Measurements from ENCODE around the gene PTH. TPM values are rescaled to one million over a fixed set of nuclear protein-coding genes. Genes with fewer than 3 reads are reported as not detected.
A peak's percentile ranks its signal among the peaks of the same experiment; 100 is the strongest.

PTH gene
- total RNA-seq, 2 donors from 2014 or later = not detected

DNA sequence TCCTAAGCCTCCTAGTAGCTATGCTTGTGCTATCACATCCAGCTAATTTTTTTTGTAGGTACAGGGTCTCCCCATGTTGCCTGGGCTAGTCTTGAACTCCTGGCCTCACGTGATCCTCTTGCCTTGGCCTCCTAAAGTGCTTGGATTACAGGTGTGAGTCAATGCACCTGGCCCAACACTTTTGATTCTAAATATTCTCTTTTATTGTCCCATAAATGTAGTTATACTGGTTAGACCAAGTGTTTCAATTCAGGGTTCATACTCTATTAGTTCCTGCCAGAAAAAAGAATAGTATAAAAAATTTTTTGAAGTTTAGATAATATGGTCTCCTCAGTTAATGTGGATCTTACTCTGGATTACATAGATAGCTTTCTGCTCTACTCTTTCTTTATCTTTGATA lies 6.7 kb upstream of the PTH start:
- no peak overlapping the region for H3K27ac ChIP-seq
- no peak for DNase-seq (ENCODE audit: low spot score)
- H3K27me3 ChIP-seq = no peaks in the 10 kb centered on the region
- H3K9me3 ChIP-seq = no peaks in the 10 kb centered on the region
- H3K4me1 ChIP-seq = no peaks in the 10 kb centered on the region
- no peak overlapping the region for H3K4me3 ChIP-seq
- H3K36me3 ChIP-seq = no peaks in the 10 kb centered on the region
- TF ChIP-seq, protein P1, sequence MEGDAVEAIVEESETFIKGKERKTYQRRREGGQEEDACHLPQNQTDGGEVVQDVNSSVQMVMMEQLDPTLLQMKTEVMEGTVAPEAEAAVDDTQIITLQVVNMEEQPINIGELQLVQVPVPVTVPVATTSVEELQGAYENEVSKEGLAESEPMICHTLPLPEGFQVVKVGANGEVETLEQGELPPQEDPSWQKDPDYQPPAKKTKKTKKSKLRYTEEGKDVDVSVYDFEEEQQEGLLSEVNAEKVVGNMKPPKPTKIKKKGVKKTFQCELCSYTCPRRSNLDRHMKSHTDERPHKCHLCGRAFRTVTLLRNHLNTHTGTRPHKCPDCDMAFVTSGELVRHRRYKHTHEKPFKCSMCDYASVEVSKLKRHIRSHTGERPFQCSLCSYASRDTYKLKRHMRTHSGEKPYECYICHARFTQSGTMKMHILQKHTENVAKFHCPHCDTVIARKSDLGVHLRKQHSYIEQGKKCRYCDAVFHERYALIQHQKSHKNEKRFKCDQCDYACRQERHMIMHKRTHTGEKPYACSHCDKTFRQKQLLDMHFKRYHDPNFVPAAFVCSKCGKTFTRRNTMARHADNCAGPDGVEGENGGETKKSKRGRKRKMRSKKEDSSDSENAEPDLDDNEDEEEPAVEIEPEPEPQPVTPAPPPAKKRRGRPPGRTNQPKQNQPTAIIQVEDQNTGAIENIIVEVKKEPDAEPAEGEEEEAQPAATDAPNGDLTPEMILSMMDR (IDR thresholded peaks at IDR 0.05) = no peak

DNA sequence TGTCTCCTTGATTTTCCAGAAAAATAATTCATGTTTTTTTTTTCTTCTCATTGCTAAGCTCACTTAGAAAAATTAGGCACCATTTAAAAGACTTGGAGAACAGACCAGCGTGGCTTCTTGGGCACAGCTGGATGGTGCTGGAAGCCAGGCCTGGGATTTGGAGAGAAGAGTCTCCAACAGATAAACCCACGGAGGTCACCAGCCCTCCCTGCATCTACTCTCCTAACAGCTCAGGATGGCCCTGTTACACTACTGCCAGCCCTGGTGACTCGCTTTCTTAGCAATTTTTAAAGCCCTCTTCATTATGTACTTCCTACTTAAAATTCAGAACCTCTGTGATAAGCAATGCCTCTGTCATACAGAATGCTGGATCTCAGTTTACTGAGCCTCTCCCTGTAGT lies 1.7 kb downstream of the PTH start:
- H3K9me3 ChIP-seq = no peaks in the 10 kb centered on the region
- TF ChIP-seq, protein P1 (IDR thresholded peaks at IDR 0.05) = no peak
- no peaks in the 10 kb centered on the region for H3K4me1 ChIP-seq
- H3K27me3 ChIP-seq = no peaks in the 10 kb centered on the region
- H3K36me3 ChIP-seq = no peaks in the 10 kb centered on the region
- DNase-seq (ENCODE audit: low spot score) = no peak
- H3K27ac ChIP-seq = no peak overlapping the region
- H3K4me3 ChIP-seq = no peak overlapping the region

DNA sequence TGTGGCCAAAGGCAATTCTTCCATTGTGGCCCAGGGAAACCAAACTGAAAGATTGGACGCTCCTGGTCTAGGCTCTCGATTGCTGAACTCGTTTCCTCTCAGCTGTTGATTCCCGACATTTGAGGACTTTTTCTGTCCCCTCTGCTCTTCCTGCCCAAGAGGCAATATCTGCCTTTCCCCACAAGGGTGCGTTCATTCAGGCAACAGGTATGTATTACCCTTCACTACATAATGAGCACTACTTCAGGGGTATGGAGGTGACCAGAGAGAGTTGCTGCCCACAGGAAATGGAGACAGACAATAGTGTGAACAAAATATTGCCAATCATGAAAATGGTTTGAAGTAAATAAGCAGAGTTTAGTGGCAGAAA lies 8.2 kb downstream of the PTH start:
- Histone ChIP-seq H3K36me3 (no peaks in the 10 kb centered on the region), H3K9me3 (no peaks in the 10 kb centered on the region), H3K4me1 (no peaks in the 10 kb centered on the region), H3K27me3 (no peaks in the 10 kb centered on the region), H3K4me3 (no peak overlapping the region), H3K27ac (no peak overlapping the region)
- no peak for DNase-seq (ENCODE audit: low spot score)
- TF ChIP-seq, protein P1 (IDR thresholded peaks at IDR 0.05) = no peak

DNA sequence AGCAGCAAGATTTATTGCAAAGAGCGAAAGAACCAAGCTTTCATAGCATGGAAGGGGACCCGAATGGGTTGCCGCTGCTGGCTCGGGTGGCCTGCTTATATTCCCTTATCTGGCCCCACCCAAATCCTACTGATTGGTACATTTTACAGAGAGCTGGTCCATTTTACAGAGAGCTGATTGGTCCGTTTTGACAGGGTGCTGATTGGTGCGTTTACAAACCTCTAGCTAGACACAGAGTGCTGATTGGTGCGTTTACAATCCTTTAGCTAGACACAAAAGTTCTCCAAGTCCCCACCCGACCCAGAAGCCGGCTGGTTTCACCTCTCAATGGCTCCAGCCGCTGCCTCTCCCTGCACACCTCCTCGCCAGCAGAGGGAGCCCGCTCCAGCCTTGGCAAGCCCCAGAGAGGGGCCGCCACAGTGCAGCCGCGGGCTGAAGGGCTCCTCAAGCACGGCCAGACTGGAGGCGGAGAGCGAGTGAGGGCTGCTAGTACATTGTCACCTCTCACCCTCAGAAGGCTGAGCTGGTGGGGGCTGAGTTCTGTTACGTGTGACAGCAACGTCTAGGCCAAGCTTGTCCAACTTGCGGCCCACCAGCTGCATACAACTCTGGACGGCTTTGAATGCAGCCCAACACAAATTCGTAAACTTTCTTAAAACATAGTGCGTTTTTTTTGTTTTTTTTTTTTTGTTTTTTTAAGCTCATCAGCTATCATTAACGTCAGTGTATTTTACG lies 8.7 kb downstream of the PTH start:
- TF ChIP-seq, protein P1 (IDR thresholded peaks at IDR 0.05) = peak; percentile 22 to 42
- Histone ChIP-seq H3K4me3 (no peak overlapping the region), H3K27me3 (no peaks in the 10 kb centered on the region), H3K9me3 (no peaks in the 10 kb centered on the region), H3K36me3 (no peaks in the 10 kb centered on the region), H3K4me1 (no peaks in the 10 kb centered on the region), H3K27ac (no peak overlapping the region)
- no peak for DNase-seq (ENCODE audit: low spot score)

DNA sequence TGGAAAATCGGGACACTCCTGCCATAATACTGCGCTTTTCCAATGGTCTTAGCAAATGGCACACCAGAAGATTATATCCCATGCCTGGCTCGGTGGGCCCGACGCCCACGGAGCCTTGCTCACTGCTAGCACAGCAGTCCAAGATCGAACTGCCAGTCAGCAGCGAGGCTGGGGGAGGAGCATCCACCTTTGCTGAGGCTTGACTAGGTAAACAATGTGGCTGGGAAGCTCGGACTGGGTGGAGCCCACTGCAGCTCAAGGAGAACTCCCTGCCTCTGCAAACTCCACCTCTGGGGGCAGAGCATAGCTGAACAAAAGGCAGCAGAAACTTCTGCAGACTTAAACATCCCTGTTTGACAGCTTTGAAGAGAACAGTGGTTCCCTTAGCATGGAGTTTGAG lies 15.6 kb downstream of the PTH start:
- Histone ChIP-seq H3K4me1 (no peaks in the 10 kb centered on the region), H3K4me3 (no peak overlapping the region), H3K36me3 (no peaks in the 10 kb centered on the region), H3K27ac (no peak overlapping the region), H3K9me3 (no peaks in the 10 kb centered on the region), H3K27me3 (no peaks in the 10 kb centered on the region)
- TF ChIP-seq, protein P1 (IDR thresholded peaks at IDR 0.05) = no peak
- no peak for DNase-seq (ENCODE audit: low spot score)

DNA sequence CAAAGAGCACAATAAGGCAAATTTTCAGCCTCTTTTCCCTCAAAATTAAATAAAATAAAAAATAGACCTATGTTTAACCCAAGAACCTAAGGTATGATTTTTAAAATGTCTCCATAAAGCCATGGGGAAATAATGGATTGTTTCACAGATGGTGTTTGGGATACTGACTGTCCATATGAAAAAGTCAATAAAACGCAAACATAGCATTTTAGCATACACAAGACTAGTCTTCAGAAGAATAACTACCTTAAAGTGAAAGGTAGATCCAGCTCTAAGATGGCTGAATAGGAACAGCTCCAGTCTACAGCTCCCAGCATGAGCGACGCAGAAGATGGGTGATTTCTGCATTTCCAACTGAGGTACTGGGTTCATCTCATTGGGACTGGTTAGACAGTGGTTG lies 16.1 kb downstream of the PTH start:
- TF ChIP-seq, protein P1 (IDR thresholded peaks at IDR 0.05) = no peak
- DNase-seq (ENCODE audit: low spot score) = no peak
- no peaks in the 10 kb centered on the region for H3K9me3 ChIP-seq
- H3K4me1 ChIP-seq = no peaks in the 10 kb centered on the region
- H3K36me3 ChIP-seq = no peaks in the 10 kb centered on the region
- no peak overlapping the region for H3K4me3 ChIP-seq
- H3K27me3 ChIP-seq = no peaks in the 10 kb centered on the region
- H3K27ac ChIP-seq = no peak overlapping the region

Data from right atrium auricular region (tissue), 2 donors.